Activated T-cell treated with anti-CD3 and anti-CD28 coated beads, Interleukin-2, amount 50 U/mL, for 72 hours (primary cell): Measurements from ENCODE around the gene EPHA8. TPM values are rescaled to one million over a fixed set of nuclear protein-coding genes. Genes with fewer than 3 reads are reported as not detected.

Experiments used
- ATAC-seq, 2 donors: fragments of 150-1000 bp; cut with Tn5 transposase; replicated peaks in 1 of 2; 2 replicates each; pipeline ENCODE4 v1.10.0; 2021; ENCODE audit warnings: moderate library complexity in 2 of 2, mild to moderate bottlenecking in 1 of 2
- DNase-seq, 2 donors: peaks; one replicate each; pipeline ENCODE4 v3.0.0; 2021 to 2022; ENCODE audit warnings: mixed read lengths in 1 of 2
- H3K27ac Mint-ChIP-seq: one replicate; pipeline ENCODE4 v1.8.0; 2022; ENCODE audit warnings: mild to moderate bottlenecking, moderate library complexity, mixed read lengths
- H3K27me3 Mint-ChIP-seq: one replicate; pipeline ENCODE4 v1.8.0; 2022; ENCODE audit warnings: low read depth, mixed read lengths
- H3K36me3 Mint-ChIP-seq, 2 donors: one replicate each; pipeline ENCODE4 v1.8.0; 2022; ENCODE audit warnings: mixed read lengths in 2 of 2, mild to moderate bottlenecking in 1 of 2; ENCODE audit not compliant: insufficient read depth in 2 of 2
- H3K4me1 Mint-ChIP-seq: one replicate; pipeline ENCODE4 v1.8.0; 2022; ENCODE audit warnings: low read depth, mixed read lengths
- H3K4me3 Mint-ChIP-seq, 2 donors: one replicate each; pipeline ENCODE4 v1.8.0; 2022; ENCODE audit warnings: mild to moderate bottlenecking in 2 of 2, mixed read lengths in 2 of 2, moderate library complexity in 2 of 2
- H3K9me3 Mint-ChIP-seq, 2 donors: one replicate each; pipeline ENCODE4 v1.8.0; 2022; ENCODE audit warnings: mixed read lengths in 2 of 2
- total RNA-seq, 2 donors: library from RNA; stranded (reverse); gene quantifications; one replicate each; pipeline ENCODE4 v1.2.3, GENCODE V29; 2022

Gene EPHA8
- total RNA-seq, 2 donors from 2014 or later = not detected

- H3K27me3 Mint-ChIP-seq = peaks cover 38% of the 10 kb centered on the region
- DNase-seq = no peak
- H3K4me3 Mint-ChIP-seq = peak overlapping the region; percentile 29 to 30
These were observed 648 bp downstream of the EPHA8 start for GRCh38 chr1:22563671-22564602.

GRCh38 chr1:22566161-22566560 lies 2.9 kb downstream of the EPHA8 start:
- DNase-seq (no peak), ATAC-seq (no peak)
- H3K4me1 Mint-ChIP-seq = no peaks in the 10 kb centered on the region
- no peak overlapping the region for H3K27ac Mint-ChIP-seq
- no peak overlapping the region for H3K4me3 Mint-ChIP-seq
- H3K36me3 Mint-ChIP-seq = peaks cover 0 to 1% of the 10 kb centered on the region in 2 donors
- no peaks in the 10 kb centered on the region for H3K9me3 Mint-ChIP-seq
- peaks cover 35% of the 10 kb centered on the region for H3K27me3 Mint-ChIP-seq

More at GRCh38 chr1:22563671-22564602, 648 bp downstream of the EPHA8 start:
- Mint-ChIP-seq H3K27ac (no peak overlapping the region), H3K36me3 (peaks cover 0 to 1% of the 10 kb centered on the region in 2 donors), H3K9me3 (no peaks in the 10 kb centered on the region), H3K4me1 (no peaks in the 10 kb centered on the region)
- ATAC-seq = no peak

DNA sequence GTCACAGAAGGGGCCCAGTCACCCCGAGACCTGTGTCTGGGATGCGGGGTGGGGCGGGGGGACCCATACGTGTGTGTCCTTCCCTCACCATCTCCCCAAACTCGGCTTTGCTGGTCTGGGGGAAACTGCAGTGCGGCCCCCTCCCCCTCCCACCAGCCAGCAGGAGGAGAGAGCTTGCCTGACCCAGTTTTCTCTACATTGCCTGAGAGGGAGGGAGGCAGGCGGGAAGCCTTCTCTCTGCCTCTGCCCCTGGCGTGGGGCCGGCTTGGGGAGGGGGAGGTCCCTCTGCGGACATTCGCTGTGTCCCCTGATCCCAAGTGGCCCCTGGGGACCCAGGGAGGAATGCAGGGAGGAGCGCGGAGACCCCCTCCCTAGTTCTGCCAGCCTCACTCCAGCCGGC lies 3.9 kb downstream of the EPHA8 start:
- no peak overlapping the region for H3K27ac Mint-ChIP-seq
- no peaks in the 10 kb centered on the region for H3K9me3 Mint-ChIP-seq
- ATAC-seq (no peak), DNase-seq (no peak)
- H3K36me3 Mint-ChIP-seq = peaks cover 0 to 1% of the 10 kb centered on the region in 2 donors
- no peak overlapping the region for H3K4me3 Mint-ChIP-seq
- peaks cover 27% of the 10 kb centered on the region for H3K27me3 Mint-ChIP-seq
- H3K4me1 Mint-ChIP-seq = no peaks in the 10 kb centered on the region

GRCh38 chr1:22567994-22568393 lies 4.7 kb downstream of the EPHA8 start:
- no peaks in the 10 kb centered on the region for H3K4me1 Mint-ChIP-seq
- no peaks in the 10 kb centered on the region for H3K36me3 Mint-ChIP-seq
- H3K4me3 Mint-ChIP-seq = no peak overlapping the region
- ATAC-seq (no peak), DNase-seq (no peak)
- H3K9me3 Mint-ChIP-seq = no peaks in the 10 kb centered on the region
- no peak overlapping the region for H3K27ac Mint-ChIP-seq
- H3K27me3 Mint-ChIP-seq = peaks cover 25% of the 10 kb centered on the region

- no peak for ATAC-seq
- Mint-ChIP-seq H3K36me3 (no peaks in the 10 kb centered on the region), H3K27ac (no peak overlapping the region), H3K4me1 (no peaks in the 10 kb centered on the region), H3K9me3 (no peaks in the 10 kb centered on the region), H3K27me3 (peaks cover 22% of the 10 kb centered on the region), H3K4me3 (no peak overlapping the region)
- DNase-seq = no peak
These were observed 6.0 kb downstream of the EPHA8 start for GRCh38 chr1:22569269-22569668.

DNA sequence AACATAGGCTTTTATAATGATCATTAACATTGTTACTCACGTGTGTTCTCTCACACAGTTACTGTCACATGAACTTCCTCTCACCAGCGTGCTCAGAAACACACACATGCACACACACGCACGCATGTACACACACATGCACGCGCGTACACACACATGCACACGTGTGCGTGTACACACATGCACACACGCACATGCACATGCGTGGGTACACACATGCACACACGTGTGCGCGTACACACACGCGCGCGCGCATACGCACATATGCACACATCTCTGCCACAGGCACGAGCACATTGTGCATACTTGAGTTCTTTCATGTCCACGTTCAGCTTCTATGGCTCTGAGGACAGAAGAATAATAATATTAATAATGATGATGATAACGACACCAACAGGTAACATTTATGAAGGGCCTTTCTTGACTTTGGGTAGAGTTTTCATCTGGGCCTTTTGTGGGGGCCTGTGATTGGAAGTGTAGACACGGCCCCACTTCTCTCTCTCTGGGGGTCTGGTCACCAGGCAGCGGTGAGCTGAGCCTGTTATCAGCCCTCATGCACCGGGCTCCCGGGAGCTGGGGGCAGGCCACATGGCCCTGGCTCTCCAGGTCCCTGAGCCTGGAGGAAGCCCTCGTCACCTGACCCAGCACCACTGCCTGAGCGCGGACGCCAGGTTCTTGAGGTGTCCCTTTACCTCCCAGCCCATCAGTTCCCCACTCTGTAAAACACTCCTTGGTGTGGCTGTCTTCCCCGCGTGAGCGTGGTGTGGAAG lies 7.0 kb downstream of the EPHA8 start:
- Mint-ChIP-seq H3K36me3 (no peaks in the 10 kb centered on the region), H3K4me1 (no peaks in the 10 kb centered on the region), H3K9me3 (no peaks in the 10 kb centered on the region), H3K27ac (no peak overlapping the region), H3K4me3 (no peak overlapping the region), H3K27me3 (peaks cover 14% of the 10 kb centered on the region)
- no peak for ATAC-seq
- no peak for DNase-seq

- Mint-ChIP-seq H3K4me3 (no peak overlapping the region), H3K4me1 (no peaks in the 10 kb centered on the region), H3K9me3 (peaks cover 3 to 4% of the 10 kb centered on the region in 2 donors), H3K27ac (no peak overlapping the region), H3K27me3 (peaks cover 14% of the 10 kb centered on the region), H3K36me3 (peaks cover 0 to 2% of the 10 kb centered on the region in 2 donors)
- DNase-seq (no peak), ATAC-seq (no peak)
These were observed 9.5 kb downstream of the EPHA8 start for GRCh38 chr1:22572818-22573217.

DNA sequence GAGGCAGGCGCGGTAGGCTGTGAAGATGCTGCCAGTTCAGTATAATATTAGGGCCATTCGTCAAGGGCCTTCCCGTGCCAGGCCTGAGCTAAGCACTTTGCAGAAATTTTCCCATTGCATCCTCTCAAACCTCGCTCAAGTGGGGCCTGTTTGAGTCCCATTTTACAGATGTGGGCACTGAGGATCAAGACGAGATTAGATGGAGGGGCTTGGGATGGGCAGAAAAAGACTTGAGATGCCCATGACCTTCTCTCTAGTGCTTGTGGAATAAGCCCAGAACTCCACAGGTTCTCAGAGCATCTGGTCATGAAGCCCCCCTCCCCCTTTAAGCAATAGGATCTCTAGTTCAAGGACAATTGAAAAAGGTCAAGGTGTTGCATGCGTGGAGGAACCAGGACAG lies 9.9 kb downstream of the EPHA8 start:
- H3K4me1 Mint-ChIP-seq = no peaks in the 10 kb centered on the region
- DNase-seq (no peak), ATAC-seq (no peak)
- peaks cover 0 to 5% of the 10 kb centered on the region in 2 donors for H3K36me3 Mint-ChIP-seq
- peaks cover 14% of the 10 kb centered on the region for H3K27me3 Mint-ChIP-seq
- H3K27ac Mint-ChIP-seq = no peak overlapping the region
- H3K9me3 Mint-ChIP-seq = peaks cover 5 to 7% of the 10 kb centered on the region in 2 donors
- no peak overlapping the region for H3K4me3 Mint-ChIP-seq

DNA sequence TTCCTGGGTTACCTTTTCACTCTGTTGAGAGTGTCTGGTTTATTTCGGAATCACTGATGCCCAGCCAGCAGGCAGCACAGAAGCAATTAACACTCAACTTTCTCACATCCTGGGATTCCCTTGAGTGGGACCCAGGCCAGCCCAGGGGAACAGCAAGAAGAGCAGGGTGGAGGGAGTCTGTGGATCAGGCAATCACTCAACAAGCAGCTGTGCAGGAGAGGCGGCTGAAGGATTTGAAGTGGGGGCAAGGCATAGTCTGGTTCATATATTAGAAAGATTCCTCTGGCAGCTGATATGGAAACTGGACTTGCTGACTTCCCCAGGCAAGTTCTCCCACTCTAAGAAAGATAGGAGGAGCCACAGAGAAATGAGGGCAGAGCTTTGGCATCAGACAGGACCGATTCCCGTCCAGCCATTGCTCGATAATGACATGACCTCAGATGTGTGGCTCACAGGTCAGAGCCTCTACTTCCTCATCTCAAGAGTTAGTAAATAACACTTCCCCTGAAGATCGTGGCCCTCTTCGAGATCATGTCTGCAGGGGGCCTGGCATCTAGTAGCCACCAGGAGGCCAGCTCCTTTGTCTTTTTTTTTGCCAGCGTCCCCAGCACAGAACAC lies 12.4 kb downstream of the EPHA8 start:
- ATAC-seq (no peak), DNase-seq (no peak)
- Mint-ChIP-seq H3K36me3 (peaks cover 0 to 10% of the 10 kb centered on the region in 2 donors), H3K4me3 (no peak overlapping the region), H3K27ac (no peak overlapping the region), H3K27me3 (peaks cover 14% of the 10 kb centered on the region), H3K9me3 (peaks cover 9 to 18% of the 10 kb centered on the region in 2 donors), H3K4me1 (no peaks in the 10 kb centered on the region)

DNA sequence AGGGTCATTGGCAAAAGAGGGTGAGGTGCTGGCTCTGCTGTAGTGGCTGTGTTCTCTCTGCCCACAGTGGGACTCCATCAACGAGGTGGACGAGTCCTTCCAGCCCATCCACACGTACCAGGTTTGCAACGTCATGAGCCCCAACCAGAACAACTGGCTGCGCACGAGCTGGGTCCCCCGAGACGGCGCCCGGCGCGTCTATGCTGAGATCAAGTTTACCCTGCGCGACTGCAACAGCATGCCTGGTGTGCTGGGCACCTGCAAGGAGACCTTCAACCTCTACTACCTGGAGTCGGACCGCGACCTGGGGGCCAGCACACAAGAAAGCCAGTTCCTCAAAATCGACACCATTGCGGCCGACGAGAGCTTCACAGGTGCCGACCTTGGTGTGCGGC lies 12.9 kb downstream of the EPHA8 start:
- peaks cover 14% of the 10 kb centered on the region for H3K27me3 Mint-ChIP-seq
- H3K4me3 Mint-ChIP-seq = no peak overlapping the region
- H3K9me3 Mint-ChIP-seq = peaks cover 9 to 18% of the 10 kb centered on the region in 2 donors
- ATAC-seq (no peak), DNase-seq (no peak)
- no peaks in the 10 kb centered on the region for H3K4me1 Mint-ChIP-seq
- no peak overlapping the region for H3K27ac Mint-ChIP-seq
- peaks cover 0 to 10% of the 10 kb centered on the region in 2 donors for H3K36me3 Mint-ChIP-seq

GRCh38 chr1:22576617-22577016 lies 13.3 kb downstream of the EPHA8 start:
- H3K4me1 Mint-ChIP-seq = no peaks in the 10 kb centered on the region
- DNase-seq (no peak), ATAC-seq (no peak)
- H3K4me3 Mint-ChIP-seq = no peak overlapping the region
- peaks cover 9 to 18% of the 10 kb centered on the region in 2 donors for H3K9me3 Mint-ChIP-seq
- peaks cover 14% of the 10 kb centered on the region for H3K27me3 Mint-ChIP-seq
- peaks cover 0 to 10% of the 10 kb centered on the region in 2 donors for H3K36me3 Mint-ChIP-seq
- H3K27ac Mint-ChIP-seq = no peak overlapping the region

DNA sequence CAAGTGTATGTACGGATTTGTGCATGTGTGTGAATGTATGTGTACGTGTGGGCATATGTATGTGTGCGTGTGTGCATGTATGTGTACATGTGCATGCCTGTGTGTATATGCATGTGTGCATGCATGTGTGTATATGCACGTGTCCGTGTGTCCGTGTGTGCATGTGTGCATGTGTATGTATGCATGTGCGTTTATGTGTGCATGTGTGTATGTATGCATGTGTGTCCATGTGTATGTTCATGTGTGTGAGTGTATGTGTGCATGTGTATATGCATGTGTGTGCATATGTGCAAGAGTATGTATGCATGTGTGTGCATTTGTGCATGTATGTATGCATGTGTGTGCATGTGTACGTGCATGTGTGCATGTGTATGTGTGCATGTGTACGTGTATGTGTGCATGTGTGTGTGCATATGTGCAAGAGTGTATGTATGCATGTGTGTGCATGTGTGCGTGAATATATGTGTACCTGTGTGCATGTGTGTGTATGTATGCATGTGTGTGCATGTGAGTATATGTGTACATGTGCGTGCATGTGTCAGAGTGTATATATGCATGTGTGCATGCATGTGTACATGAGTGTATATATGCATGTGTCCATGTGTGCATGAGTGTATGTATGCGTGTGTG lies 15.6 kb downstream of the EPHA8 start:
- peaks cover 0 to 10% of the 10 kb centered on the region in 2 donors for H3K36me3 Mint-ChIP-seq
- H3K27ac Mint-ChIP-seq = no peak overlapping the region
- ATAC-seq (no peak), DNase-seq (no peak)
- no peaks in the 10 kb centered on the region for H3K4me1 Mint-ChIP-seq
- H3K9me3 Mint-ChIP-seq = peaks cover 9 to 18% of the 10 kb centered on the region in 2 donors
- peaks cover 6% of the 10 kb centered on the region for H3K27me3 Mint-ChIP-seq
- H3K4me3 Mint-ChIP-seq = no peak overlapping the region
